GM10248 (cell line): ENCODE data around the gene PRKCA.

Experiments used
- CTCF ChIA-PET: fragments of 300-600 bp; sonication (Branson Sonifier 250); formaldehyde crosslinking; extraction: SDS; loops from one replicate; lab custom pipeline; 2021; ENCODE audit warnings: antibody characterized with exemption; lab: Yijun Ruan, JAX
- POLR2A ChIA-PET: fragments of 350-650 bp; sonication (Branson Sonifier 250); formaldehyde crosslinking; extraction: SDS; loops from one replicate; lab custom pipeline; 2020; ENCODE audit warnings: antibody characterized with exemption; lab: Yijun Ruan, JAX
- DNase-seq: peaks from one replicate; pipeline ENCODE4 v3.0.0; 2012; ENCODE audit errors: extremely low spot score
- TF ChIP-seq, protein P1 (sequence below): IDR thresholded peaks from 2 replicates; pipeline ENCODE4 v1.5.1; 2012; ENCODE audit warnings: mild to moderate bottlenecking, low read depth; ENCODE audit errors: extremely low read depth, missing control alignments, control extremely low read depth

Gene PRKCA

DNA sequence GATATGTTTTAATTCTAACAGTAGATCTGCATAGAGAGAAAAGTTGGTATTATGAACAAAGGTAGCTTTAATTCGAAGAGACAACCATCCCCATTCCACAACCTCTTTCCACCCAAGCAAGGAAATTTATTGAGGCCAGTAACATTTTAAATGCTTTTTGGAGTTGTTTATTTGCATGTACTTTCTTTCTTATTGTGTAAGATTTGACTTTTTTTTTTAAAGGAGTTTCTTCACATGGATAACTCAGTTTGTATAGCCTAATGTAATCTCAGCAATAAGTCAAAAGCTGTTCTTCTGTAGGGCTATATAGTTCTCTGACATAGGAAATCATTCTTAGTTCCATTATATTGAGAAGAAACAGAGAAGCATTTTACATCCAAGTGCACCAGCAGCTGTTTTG lies 163.3 kb downstream of the PRKCA start:
- TF ChIP-seq, protein P1, sequence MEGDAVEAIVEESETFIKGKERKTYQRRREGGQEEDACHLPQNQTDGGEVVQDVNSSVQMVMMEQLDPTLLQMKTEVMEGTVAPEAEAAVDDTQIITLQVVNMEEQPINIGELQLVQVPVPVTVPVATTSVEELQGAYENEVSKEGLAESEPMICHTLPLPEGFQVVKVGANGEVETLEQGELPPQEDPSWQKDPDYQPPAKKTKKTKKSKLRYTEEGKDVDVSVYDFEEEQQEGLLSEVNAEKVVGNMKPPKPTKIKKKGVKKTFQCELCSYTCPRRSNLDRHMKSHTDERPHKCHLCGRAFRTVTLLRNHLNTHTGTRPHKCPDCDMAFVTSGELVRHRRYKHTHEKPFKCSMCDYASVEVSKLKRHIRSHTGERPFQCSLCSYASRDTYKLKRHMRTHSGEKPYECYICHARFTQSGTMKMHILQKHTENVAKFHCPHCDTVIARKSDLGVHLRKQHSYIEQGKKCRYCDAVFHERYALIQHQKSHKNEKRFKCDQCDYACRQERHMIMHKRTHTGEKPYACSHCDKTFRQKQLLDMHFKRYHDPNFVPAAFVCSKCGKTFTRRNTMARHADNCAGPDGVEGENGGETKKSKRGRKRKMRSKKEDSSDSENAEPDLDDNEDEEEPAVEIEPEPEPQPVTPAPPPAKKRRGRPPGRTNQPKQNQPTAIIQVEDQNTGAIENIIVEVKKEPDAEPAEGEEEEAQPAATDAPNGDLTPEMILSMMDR: no peak
- POLR2A ChIA-PET: no interaction called here
- CTCF ChIA-PET: no interaction called here
- no peak for DNase-seq

- ChIA-PET POLR2A (no interaction called here), CTCF (interaction anchor here (1.5 kb wide), 1 partner anchor 37 kb away, joined by 3 read pairs; no protein-coding TSS in a partner anchor)
- no peak for DNase-seq
- TF ChIP-seq, protein P1: no peak
Observed at GRCh38 chr17:66466106-66466820, 163.8 kb downstream of the PRKCA start.

DNA sequence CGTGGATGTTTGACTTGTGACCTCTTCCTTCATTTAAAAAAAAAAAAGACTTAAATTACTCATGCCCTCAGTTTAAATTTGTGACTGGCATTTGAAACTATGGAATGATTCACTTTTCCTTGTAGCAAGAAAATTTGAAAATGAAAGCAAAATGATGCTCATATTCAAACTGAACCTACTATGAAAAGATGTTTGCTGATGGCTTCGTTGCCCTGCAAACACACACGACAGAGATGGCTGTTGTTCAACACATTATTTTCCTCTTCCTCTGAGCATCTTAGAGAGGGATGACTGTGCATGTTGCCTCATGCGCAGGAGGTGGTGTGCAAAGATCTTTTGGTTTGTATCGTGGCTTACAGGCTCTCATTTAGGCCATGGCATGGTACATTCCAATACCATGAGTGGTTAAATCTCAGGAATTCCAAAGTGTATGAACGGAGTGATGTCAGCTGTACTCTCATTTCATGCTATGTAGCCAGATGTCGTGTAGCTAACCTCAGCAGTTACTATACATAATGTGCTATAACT lies 164.5 kb downstream of the PRKCA start:
- CTCF ChIA-PET: interaction anchor here (1.0 to 2.0 kb wide), 3 partner anchors 10 to 37 kb away, joined by 3 to 5 read pairs (median 4); no protein-coding TSS in a partner anchor
- POLR2A ChIA-PET: no interaction called here
- no peak for DNase-seq
- TF ChIP-seq, protein P1: no peak

DNA sequence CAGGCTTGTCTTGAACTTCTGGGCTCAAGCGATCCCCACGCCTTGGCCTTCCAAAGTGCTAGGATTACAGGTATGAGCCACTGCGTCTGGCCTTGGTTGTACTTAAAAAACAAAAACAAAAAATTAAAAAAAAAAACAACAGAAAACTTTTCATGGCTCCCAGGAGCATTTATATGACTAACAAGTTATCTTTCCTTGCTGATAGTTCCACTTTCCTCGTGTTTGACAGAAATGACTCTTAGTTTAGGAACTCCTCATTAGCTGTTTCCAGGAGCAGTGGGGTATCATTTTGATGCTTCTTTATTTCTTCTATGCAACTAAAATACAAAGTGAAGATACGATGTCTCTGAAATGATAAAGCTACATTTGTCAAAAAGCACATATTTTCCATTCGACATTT lies 165.4 kb downstream of the PRKCA start:
- CTCF ChIA-PET: interaction anchor here (1.0 to 2.0 kb wide), 6 partner anchors 9 to 99 kb away, joined by 3 to 5 read pairs (median 4); no protein-coding TSS in a partner anchor
- no peak for DNase-seq
- TF ChIP-seq, protein P1: no peak
- POLR2A ChIA-PET: no interaction called here

- TF ChIP-seq, protein P1: no peak
- POLR2A ChIA-PET: no interaction called here
- no peak for DNase-seq
- CTCF ChIA-PET: interaction anchor here (1.0 to 2.0 kb wide), 5 partner anchors 10 to 98 kb away, joined by 3 to 5 read pairs (median 4); no protein-coding TSS in a partner anchor
Observed at GRCh38 chr17:66468241-66469087, 166.1 kb downstream of the PRKCA start.

DNA sequence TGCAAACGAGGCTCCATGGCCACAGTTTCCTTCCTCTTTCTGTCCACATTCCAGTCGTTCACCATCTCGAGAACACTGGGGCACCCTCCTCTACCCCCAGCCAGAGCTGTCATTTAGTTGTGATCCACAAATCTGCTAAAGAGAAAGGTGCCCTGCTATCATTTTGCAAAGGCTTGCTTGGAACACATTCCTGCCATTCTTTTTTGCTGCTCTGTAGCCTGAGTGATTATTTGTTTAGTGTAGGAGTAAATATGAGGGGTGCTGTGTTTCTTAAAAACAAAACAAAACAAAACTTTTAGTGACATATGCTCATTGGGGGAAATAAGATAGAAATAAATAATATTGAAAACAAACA lies 166.7 kb downstream of the PRKCA start:
- ChIA-PET CTCF (interaction anchor here (1.7 to 1.8 kb wide), 2 partner anchors 35 to 98 kb away, joined by 4 read pairs; no protein-coding TSS in a partner anchor), POLR2A (no interaction called here)
- no peak for DNase-seq
- TF ChIP-seq, protein P1: no peak
